GM19397 (cell line): Measurements from ENCODE around the gene TIE1.

Source experiments
- ATAC-seq: cut with Tn5 transposase; IDR thresholded peaks from one replicate; pipeline ENCODE4 v1.9.1; 2021; ENCODE audit warnings: mild to moderate bottlenecking, moderate library complexity; ENCODE audit not compliant: unreplicated experiment

Gene TIE1

DNA sequence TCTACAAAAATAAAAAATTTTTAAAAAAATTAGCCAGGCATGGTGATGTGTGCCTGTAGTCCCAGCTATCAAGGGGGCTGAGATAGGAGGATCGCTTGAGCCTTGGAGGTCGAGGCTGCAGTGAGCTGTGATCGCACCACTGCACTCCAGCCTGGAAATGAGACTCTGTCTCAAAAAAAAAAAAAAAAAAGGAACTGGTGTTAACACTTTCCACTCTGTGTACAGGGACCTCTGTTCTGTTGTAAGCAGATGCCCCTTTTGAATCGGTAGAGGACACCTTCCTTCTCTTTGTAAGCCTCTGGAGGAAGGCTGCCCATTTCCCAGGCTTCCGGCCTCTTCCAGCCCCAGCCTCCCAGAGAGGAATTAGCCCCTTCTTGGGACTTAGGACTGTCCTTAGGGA, 8.1 kb upstream of the TIE1 start:
- ATAC-seq = no peak

DNA sequence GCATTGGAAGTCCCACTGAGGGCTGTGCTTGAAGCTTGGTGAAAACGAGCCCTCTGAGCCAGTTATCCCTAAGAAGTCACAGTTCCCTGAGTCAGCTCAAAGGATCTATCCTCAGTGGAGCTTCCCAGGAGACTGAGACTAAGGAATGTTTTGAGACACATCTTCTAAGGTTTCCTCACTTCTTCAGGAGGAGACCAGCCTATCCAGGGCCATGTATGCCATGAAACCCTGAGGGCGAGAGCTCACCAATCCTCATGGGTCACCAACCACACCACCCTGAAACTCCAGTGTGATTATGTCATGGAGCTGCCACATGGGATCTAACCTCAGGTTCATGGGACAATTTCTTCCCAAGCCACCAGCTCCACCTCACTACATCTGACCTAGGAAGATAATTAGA, 7.6 kb upstream of the TIE1 start:
- no peak for ATAC-seq

DNA sequence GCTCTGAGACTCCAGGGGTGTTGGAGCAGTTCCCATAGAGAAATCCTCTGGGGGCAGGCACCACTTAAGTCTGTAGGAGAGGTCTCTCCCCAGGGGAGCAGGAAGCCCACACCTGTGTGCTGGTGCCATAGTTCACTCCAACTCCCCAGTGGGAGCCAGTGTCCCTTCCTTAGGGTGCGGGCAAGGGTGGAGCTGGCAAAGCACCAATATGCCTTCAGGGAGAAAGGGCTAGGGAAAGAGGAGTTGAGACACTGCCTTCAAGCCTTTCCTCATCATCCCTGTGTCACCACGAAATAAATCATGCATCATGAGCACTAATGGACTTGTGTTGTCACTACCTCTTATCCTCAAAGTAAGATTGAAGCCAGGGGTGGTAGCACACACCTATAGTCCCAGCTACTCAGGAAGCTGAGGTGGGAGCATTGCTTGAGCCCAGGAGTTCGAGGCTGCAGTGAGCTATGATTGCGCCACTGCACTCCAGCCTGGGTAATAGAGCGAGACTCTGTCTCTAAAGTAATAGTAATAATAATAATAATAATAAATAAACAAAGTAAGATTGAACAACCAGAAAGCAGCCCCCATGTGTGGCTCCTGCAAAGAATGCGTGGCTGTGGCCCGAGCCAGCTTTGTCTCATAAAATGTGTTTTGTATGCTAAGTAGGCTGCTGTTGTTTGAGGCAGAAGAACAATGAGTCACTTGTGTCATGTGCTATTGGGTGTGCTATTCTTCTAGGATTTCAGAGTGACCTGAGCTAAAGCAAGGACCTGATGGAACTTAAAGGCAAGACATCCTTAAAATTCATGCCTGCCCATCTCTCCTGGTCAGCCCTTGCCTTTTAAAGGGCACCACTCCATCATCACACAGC, 6.7 kb upstream of the TIE1 start:
- no peak for ATAC-seq

DNA sequence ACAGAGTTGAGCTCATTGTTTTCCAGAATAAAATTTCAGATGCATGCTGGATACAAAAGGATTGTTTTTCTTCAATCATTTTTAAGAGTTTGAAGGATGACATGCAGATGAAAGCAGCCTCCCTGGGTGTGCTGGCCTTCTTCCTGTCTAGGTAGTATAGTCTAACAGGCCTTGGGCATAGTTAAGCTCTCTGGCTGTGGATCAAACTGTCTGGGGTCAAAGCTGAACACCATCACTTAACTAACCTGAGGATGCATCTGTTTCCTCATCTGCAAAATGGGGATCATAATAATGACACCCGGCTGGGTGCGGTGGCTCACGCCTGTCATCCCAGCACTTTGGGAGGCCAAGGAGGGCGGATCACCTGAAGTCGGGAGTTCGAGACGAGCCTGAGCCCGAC, 6.0 kb upstream of the TIE1 start:
- ATAC-seq = no peak

DNA sequence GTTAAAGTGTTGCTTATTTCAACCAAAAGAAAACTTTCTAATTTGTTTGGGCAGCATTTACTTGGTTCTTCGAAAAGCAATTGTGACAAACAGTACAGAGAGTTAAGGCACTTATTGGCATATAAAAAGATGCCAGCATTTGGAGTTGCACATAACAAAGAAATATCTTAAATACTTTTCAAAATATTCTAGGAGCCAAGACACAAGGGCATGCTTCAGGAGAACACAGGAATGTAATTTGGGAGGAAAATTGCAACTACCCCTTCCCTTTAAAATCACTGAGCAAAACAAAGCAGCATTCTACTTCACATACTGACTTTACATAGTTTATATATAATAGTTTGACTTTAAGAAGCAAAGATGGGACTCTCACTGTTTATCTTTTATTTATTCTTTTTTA, 4.6 kb upstream of the TIE1 start:
- ATAC-seq = no peak

DNA sequence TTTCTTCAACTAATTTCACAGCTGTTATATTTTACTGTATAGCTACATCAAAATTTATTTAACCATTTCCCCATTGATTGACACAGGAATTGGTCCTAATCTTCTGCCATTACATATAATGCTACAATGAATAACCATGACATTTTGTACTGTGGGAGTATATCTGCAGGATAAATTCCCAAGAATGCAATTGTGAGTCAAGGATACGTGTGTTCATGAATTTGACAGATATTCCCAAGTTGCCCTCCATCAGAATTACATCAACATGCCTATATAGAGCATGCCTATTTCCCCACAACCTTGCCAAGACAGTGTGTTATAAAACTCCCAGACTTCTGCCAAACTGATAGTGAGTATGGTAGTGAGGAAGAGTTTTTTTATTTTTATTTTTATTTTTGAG, 2.7 kb upstream of the TIE1 start:
- ATAC-seq = no peak

DNA sequence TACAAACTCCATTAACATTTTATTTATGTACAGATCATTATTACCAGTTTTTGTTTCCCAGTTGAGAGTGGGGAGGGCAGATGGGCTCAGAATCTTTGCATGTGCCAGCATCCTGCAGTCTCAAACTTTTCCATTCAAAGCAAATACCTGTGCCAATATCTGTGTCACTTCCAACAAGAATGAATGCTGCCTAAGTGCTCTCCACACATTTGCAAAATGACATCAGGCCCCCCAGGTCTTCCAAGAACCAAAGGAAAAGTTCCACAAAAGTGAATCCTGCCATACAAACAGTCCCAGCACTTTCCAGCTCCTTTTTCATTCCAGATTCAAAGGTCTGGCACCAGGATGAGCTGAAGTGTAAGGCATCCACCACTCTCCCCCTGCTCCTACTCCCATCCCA, 1.7 kb upstream of the TIE1 start:
- ATAC-seq = no peak

DNA sequence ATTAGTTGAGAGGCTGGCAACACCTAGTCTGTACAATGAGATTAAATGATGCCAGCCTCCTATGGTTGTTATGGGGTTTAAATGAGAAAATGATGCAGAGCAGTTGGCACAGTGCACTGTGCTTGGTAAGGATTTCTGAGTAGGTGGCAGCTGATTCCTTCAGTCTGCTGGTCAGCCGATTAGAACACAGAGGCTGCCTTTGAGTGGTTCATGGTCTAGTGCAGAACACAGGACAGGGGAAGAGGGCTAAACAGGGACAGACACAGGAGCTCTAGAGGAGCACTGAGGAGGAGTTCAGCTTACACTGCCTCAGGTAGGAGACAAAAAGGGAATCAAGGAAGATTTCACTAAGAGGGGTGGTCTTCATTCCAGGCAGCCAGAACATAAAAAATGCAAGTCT, 1.4 kb downstream of the TIE1 start:
- ATAC-seq = no peak

DNA sequence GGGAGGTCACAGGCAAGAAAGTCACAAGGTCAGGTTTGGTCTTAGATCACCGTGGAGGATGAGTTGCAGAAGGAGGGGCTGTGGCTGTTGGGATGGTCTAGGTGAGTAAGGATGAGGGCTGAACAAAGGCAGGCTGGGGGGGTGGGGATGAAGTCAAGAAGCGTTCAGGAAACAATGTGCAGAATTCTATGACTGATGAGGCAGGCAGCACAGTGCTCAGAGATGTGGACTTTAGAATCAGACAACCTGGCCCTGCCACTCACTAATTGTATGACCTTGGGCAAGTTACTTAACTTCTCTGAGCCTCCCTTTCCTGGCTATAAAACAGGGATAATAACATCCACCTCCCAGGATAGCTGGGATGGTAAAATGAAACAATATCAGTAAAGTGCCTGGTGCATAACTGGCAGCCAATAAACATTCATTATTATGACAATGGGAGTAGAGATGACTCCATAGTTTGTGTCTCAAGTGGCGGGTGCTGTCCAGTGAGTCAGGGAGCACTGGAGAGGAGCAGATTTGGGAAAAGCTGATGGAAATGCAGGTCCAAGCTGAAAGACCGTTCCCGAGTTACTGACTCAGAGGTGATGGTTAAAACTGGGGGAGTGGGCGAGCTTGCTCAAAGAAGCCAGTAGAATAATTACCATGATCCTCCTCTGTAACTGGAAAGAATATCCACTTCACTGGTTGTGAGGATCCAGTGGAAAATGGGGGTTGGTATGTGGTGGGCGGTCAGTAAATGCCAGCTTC, 2.1 kb downstream of the TIE1 start:
- no peak for ATAC-seq

DNA sequence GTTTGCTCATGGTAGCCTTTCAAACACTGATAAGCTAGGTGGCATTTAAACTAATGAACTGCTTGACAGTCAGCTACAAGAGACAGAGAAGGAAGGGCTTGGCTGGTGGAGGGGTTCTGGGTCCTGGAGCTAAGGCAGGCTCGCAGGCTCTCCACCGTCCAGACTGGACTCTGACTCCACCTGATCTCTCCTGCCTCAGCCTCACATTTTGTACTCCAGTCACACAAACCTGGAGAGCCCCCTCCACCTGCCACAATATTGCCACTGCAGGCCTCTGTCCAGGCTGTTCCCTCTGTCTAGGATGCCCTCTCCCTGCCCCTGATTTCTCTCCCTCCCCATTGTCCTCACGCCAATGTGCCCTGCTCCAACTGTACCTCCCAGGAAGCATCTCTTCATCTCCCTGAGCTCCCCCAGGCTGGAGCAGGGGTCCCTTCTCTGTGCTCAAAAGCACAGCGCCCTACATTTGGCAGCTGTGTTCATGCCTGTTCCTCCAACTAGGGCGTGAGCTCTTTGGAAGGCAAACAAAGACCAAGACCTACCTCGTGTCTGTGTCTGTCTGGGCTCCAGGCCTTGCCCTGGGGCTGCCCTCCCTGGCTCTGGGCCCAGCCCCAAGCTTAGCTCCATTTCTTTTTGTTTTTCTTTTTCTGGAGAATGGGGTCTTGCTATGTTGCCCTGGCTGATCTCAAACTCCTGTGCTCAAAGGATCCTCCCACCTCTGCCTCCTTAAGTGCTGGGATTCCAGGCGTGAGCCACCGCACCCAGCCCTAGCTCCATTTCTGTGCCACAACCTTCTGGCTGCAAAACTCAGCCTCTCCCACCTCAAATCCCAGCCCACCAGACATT, 2.9 kb downstream of the TIE1 start:
- ATAC-seq = no peak

DNA sequence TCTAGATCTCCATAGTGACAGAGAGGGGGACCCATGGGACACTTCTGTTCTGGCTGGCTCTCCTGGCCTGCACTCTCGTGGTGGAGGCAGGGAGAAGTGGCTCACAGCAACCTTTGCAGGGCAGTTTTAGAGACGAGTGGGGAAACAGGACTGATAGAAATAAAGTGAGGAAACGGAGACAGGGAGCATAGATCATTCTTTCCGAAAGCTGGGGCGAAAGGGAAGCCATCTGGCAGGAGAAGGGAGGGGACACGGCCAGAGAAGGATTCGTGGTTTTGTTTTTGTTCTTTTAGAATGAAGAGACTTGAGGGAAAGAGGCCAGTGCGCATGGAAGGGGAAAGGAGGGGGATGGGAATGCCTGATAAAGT, 3.5 kb downstream of the TIE1 start:
- no peak for ATAC-seq

DNA sequence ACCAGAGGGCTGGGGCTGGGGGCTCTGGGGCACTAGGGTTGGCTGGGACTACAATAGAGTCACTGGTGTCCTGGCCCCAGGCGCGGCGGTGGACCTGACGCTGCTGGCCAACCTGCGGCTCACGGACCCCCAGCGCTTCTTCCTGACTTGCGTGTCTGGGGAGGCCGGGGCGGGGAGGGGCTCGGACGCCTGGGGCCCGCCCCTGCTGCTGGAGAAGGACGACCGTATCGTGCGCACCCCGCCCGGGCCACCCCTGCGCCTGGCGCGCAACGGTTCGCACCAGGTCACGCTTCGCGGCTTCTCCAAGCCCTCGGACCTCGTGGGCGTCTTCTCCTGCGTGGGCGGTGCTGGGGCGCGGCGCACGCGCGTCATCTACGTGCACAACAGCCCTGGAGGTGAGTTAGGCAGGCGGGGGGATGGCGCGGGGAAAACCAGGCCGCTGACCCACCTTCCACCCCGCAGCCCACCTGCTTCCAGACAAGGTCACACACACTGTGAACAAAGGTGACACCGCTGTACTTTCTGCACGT, 4.1 kb downstream of the TIE1 start:
- ATAC-seq = no peak

DNA sequence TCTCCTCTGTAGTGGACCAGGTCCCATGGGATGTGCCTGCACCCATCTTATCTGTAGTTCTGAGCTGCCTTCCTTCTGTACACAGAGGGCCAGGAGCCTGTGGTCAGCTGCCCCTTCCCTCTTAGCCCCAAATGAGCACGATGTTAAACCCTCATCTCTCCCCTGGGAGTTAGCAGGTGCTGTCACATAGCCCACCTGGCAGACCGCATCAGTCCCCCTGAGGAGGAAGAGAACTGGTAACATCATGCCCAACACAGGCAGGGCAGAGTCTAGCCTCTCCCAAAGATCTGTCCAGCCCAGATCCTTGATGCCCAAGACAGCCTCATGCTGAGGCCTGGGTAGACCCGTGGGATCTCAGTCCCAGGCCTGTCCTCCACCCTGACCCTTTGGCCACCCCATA, 4.7 kb downstream of the TIE1 start:
- ATAC-seq = no peak

DNA sequence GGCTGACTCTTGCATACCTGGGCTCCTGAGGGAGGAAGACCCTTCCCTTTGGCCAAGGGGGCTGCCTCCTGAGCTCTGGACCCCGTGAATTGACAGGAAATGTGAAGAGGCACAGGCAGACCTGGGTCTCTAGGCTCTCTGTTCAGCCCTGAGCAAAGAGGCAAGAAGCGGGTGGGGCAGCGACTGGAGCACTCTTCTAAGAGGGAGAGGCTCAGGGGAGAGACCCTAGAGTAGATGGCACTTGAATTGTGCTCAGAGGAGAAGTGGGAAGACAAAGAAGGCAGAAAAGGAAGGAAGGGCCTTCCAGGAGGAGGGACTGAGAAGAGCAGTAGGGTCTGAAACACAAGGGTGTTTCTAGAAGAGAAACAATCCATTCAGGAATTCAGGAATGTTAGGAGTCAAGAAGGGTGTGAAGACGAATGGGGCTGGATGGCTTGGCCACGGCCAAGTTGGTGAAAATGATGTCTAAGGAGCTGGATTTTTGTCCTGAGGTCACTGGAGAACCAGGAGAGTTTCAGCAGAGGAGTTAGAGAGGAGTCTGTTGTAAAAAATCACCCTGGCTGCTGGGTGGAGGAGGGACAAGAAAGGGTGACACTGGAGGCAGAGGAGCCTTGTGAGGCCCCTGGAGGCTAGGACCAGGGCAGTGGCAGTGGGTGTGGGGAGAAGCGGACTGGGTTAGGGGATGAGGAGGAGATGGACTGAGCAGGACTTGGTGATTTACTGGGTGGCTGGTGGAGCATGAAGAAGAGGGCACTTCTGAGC, 5.3 kb downstream of the TIE1 start:
- no peak for ATAC-seq

DNA sequence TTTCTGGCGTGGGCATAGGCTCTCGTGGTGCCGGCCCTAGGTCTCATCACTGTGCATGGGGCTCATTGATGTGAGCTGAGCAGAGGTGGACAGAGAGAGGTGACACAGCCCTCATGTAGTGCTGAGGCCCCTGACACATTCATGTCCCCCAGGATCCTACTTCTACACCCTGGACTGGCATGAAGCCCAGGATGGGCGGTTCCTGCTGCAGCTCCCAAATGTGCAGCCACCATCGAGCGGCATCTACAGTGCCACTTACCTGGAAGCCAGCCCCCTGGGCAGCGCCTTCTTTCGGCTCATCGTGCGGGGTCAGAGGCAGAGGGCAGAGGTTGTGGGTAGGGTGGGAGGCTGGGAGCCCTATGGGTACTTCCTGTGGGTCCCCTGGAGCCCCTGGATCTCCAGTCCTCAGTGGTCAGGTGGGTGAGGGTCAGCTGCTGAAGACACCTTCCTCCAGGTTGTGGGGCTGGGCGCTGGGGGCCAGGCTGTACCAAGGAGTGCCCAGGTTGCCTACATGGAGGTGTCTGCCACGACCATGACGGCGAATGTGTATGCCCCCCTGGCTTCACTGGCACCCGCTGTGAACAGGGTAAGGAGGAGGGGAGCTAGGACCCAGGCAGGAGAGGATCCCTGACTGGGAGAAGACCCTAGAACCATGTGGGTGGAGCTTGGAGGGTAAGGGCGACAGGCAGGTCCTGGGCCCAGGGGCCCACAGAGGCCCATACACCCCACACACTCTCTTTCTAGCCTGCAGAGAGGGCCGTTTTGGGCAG, 6.1 kb downstream of the TIE1 start:
- ATAC-seq = no peak

DNA sequence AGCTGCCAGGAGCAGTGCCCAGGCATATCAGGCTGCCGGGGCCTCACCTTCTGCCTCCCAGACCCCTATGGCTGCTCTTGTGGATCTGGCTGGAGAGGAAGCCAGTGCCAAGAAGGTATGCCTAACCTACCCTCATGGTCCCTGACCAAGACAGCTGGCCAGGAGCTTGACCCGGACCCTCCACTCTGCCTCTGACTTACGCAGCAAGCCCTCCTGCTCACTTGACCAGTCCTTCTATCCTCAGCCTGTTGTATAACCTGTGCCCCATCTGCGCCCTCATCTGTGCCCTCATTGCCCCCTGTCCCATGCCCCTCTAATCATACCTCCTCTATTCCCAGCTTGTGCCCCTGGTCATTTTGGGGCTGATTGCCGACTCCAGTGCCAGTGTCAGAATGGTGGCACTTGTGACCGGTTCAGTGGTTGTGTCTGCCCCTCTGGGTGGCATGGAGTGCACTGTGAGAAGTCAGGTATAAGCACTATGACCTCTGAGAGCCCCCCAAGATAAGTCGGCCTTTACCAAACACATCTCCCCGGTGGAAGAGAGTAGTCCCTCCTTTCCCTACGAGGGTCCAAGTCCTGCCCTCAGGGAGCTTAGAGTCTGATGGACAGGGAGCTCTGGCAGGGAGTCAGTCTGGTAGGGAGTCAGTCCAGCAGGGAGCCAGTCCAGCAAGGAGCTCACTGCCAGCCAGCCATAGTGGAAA, 6.8 kb downstream of the TIE1 start:
- no peak for ATAC-seq

DNA sequence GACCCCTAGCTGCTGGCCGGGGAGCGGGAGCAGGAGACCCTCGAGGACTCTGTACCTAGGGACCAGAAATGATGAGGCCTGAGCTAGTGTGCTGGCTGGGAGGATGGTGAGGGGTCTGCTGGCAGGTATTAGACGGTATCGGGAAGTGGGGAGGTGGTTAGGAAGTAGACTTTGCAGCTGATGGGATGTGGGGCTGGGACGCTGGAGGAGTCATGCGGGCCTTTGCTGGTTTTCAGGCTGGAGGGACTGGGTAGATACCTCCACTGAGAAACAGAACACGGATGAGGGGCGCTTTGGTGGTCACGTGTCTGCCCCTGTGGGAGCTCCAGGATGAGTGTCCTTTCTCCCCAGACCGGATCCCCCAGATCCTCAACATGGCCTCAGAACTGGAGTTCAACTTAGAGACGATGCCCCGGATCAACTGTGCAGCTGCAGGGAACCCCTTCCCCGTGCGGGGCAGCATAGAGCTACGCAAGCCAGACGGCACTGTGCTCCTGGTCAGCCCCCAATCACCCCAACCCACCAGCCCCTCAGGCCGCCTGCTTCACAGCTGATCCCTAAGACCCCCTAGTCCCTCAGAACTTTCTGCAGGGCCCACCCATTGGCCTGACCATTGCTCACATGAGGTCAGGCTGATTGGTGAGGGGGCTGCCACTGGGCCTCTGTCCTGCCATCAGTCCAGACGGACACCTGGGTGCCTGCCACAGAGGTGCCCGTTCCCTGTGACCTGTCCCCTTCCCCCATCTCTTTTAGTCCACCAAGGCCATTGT, 8.0 kb downstream of the TIE1 start:
- ATAC-seq = no peak

DNA sequence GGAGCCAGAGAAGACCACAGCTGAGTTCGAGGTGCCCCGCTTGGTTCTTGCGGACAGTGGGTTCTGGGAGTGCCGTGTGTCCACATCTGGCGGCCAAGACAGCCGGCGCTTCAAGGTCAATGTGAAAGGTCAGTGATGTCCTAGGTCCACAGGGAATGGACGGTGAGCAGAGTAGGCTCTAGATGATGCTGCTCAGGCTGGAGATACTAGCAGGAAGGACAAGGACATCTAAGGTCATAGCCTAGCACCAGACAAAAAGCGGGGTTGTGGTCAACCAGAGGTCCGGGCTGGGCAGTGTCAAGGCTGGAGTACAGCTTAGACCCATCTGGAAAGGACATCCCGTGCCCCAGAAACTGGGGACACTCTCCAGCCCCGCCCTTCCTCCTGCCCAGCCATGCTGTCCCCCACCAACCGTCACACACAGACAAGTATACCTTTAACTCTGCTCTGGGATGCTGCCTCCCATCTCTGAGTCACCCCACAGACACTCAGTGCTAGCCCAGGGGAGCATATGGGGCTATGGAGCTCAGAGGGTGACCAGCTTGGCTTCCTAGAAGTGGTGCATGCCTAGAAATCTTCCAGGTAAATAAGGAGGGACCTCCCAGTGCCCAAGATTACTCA, 8.7 kb downstream of the TIE1 start:
- ATAC-seq = no peak
